OCI-LY7 (cell line): ENCODE results near the gene ARL10.
"Not testable (repeated sequence)": the region's sequence is repeated elsewhere in the genome, so short reads cannot be mapped to it uniquely, and the experiment has no call there.

Experiments
- EZH2phosphoT487 ChIP-seq: fragments of 200-600 bp; sonication (generic); IDR thresholded peaks from 2 replicates; pipeline ENCODE4 v1.6.1; 2018; ENCODE audit warnings: low read depth, borderline replicate concordance, mild to moderate bottlenecking, mixed run types, antibody characterized with exemption, low read length, moderate library complexity, mixed read lengths
- TF ChIP-seq, protein P1 (sequence below): fragments of 200-600 bp; sonication (generic); conservative IDR thresholded peaks from 2 replicates; pipeline ENCODE4 v1.5.1; 2014; ENCODE audit warnings: mild to moderate bottlenecking, antibody characterized with exemption, low read length, moderate library complexity, mixed read lengths

DNA sequence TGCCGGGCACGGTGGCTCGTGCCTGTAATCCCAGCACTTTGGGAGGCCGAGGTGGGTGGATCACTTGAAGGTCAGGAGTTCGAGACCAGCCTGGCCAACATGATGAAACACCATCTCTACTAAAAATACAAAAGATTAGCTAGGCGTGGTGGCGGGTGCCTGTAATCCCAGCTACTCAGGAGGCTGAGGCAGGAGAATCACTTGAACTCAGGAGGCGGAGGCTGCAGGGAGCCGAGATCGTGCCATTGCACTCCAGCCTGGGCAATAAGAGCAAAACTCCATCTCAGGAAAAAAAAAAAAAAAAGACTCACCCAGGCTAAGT is 42.9 kb downstream of the ARL10 start:
- TF ChIP-seq, protein P1, sequence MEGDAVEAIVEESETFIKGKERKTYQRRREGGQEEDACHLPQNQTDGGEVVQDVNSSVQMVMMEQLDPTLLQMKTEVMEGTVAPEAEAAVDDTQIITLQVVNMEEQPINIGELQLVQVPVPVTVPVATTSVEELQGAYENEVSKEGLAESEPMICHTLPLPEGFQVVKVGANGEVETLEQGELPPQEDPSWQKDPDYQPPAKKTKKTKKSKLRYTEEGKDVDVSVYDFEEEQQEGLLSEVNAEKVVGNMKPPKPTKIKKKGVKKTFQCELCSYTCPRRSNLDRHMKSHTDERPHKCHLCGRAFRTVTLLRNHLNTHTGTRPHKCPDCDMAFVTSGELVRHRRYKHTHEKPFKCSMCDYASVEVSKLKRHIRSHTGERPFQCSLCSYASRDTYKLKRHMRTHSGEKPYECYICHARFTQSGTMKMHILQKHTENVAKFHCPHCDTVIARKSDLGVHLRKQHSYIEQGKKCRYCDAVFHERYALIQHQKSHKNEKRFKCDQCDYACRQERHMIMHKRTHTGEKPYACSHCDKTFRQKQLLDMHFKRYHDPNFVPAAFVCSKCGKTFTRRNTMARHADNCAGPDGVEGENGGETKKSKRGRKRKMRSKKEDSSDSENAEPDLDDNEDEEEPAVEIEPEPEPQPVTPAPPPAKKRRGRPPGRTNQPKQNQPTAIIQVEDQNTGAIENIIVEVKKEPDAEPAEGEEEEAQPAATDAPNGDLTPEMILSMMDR: not testable (repeated sequence)
- not testable (repeated sequence) for TF ChIP-seq EZH2phosphoT487
